D721Med (cell line): ENCODE results near the gene NAV2.

ENCODE experiments used
- DNase-seq: peaks from one replicate; pipeline ENCODE4 v3.0.0; 2011; ENCODE audit warnings: low spot score; ENCODE audit not compliant: insufficient read length
- FAIRE-seq: peaks from 2 replicates; lab custom pipeline; 2011; peaks lifted over from hg19 to GRCh38; lab: Jason Lieb, UNC
- CTCF ChIP-seq: IDR thresholded peaks from 2 replicates; pipeline ENCODE4 v1.5.1; 2012; ENCODE audit warnings: mild to moderate bottlenecking, control low read depth; ENCODE audit not compliant: insufficient read depth; ENCODE audit errors: missing control alignments

NAV2 gene

GRCh38 chr11:20016526-20016925, 303.9 kb downstream of the NAV2 start:
- FAIRE-seq, result no peak
- no peak for TF ChIP-seq CTCF

GRCh38 chr11:20017320-20017719, 304.7 kb downstream of the NAV2 start:
- FAIRE-seq (no peak), DNase-seq (no peak)
- no peak for TF ChIP-seq CTCF

More at GRCh38 chr11:20016526-20016925, 303.9 kb downstream of the NAV2 start:
- no peak for DNase-seq

- no peak for TF ChIP-seq CTCF
- FAIRE-seq, result no peak
- DNase-seq, result no peak
Measured at GRCh38 chr11:20020198-20020597, 307.6 kb downstream of the NAV2 start.

- DNase-seq (no peak), FAIRE-seq (no peak)
- TF ChIP-seq CTCF, result no peak
Measured at GRCh38 chr11:20020716-20021115, 308.1 kb downstream of the NAV2 start.

GRCh38 chr11:20021212-20021611, 308.6 kb downstream of the NAV2 start:
- no peak for TF ChIP-seq CTCF
- DNase-seq (no peak), FAIRE-seq (no peak)

GRCh38 chr11:20021771-20022362, 309.2 kb downstream of the NAV2 start:
- TF ChIP-seq CTCF, result no peak
- FAIRE-seq (no peak), DNase-seq (no peak)

- FAIRE-seq (no peak), DNase-seq (no peak)
- no peak for TF ChIP-seq CTCF
Measured at GRCh38 chr11:20022363-20023081, 309.9 kb downstream of the NAV2 start.
